Left kidney (tissue), 2 donors: ENCODE results near the gene DEPDC5. TPM values are rescaled to one million over a fixed set of nuclear protein-coding genes. Genes with fewer than 3 reads are reported as not detected.
"Not testable (repeated sequence)": the region's sequence is repeated elsewhere in the genome, so short reads cannot be mapped to it uniquely, and the experiment has no call there.

ENCODE experiments used
- DNase-seq: peaks from one replicate; pipeline ENCODE4 v3.0.0-alpha.2; 2013
- polyA plus RNA-seq: library from polyadenylated mRNA; unstranded; fragments of 120-200 nt; gene quantifications from one replicate; pipeline ENCODE4 v1.2.1, GENCODE V29; 2013; ENCODE audit not compliant: insufficient read length

DEPDC5 gene
- polyA plus RNA-seq, 1 donor: 22.1 TPM

GRCh38 chr22:31815383-31815814 is 61.6 kb downstream of the DEPDC5 start:
- not testable (repeated sequence) for DNase-seq

DNA sequence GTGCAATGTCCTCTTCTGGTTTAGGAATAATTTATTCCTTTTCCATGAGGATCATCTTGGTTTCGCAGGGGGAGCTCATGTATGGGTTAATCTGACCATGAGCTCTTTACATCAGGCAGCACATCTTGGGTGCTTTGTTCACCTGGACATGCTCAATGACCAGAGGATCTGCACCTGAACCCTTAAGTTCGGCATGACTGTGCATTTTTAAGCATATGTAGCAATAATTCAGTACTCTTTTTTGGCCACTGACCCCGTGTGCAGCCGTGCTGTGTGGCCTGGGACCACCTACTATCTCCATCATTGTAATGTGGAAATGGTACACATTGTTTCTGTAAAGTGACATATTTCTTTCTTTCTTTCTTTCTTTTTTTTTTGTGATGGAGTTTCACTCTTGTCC is 62.9 kb downstream of the DEPDC5 start:
- DNase-seq: no peak

- no peak for DNase-seq
Measured at GRCh38 chr22:31818481-31819392, 64.9 kb downstream of the DEPDC5 start.

DNA sequence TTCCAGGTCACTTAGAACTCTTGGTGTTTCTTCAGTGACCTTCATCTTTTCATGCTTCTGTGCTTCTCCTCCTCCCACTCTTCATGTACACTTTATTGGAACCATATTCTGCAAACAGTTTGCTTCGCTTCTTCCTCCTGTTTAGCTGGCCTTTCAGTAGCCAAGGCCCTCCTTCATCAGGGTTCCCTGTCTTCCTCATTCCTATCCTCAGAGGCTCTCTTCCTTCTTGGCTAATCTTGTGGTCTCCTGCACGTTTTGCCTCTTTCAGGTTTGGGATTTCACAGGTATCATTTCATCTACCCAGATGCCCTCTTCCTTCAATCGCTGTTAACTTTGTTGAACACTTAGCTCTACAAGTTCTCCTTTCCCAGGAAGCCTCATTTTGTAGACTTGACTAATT is 66.8 kb downstream of the DEPDC5 start:
- DNase-seq: no peak

- no peak for DNase-seq
Measured at GRCh38 chr22:31821572-31821971, 67.8 kb downstream of the DEPDC5 start.

DNA sequence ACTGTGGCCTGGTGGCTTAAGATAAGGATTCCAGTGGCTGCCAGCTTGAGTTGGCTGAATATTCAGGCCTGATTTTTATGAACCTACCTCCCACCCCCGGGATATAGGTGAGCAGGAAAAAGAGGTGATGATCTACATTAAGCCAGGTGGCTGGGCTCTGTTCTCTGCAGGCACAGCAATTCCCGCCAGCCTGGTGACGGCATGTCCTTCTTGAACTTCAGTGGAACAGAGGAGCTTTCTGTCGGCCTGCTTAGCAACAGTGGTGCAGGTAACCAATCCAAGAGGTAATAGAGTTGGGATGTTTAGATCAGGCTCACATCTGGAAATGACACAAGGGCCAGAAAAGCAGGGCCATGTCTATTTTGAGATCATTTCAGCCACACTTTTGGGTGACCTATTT is 68.7 kb downstream of the DEPDC5 start:
- DNase-seq: no peak

GRCh38 chr22:31825513-31825912 is 71.7 kb downstream of the DEPDC5 start:
- no peak for DNase-seq

- no peak for DNase-seq
Measured at GRCh38 chr22:31826443-31826842, 72.6 kb downstream of the DEPDC5 start.

GRCh38 chr22:31828739-31829138 is 74.9 kb downstream of the DEPDC5 start:
- no peak for DNase-seq

DNA sequence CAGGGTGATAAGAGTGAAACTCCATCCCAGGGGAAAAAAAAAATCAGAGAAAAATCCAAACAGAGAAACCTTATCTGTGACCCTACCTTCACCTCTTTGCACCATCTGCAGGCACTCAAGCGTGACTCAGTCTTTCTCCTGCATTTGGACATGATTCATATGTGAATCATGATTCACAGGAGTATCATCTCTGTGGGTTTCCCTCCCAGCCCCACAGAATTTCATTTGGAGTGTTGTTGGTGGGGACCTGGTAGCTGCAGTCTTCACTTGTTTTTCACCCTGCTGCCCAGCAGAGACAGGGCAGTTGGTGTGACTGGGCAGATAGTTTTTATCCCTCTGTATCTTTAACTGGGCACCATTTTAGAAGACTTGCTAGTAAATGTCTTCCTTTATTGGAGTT is 75.7 kb downstream of the DEPDC5 start:
- no peak for DNase-seq

GRCh38 chr22:31830721-31831070 is 76.9 kb downstream of the DEPDC5 start:
- DNase-seq: no peak

- DNase-seq: no peak
Measured at GRCh38 chr22:31833930-31834329, 80.1 kb downstream of the DEPDC5 start.

GRCh38 chr22:31836010-31836409 is 82.2 kb downstream of the DEPDC5 start:
- DNase-seq: no peak

- no peak for DNase-seq
Measured at GRCh38 chr22:31838917-31839316, 85.1 kb downstream of the DEPDC5 start.

DNA sequence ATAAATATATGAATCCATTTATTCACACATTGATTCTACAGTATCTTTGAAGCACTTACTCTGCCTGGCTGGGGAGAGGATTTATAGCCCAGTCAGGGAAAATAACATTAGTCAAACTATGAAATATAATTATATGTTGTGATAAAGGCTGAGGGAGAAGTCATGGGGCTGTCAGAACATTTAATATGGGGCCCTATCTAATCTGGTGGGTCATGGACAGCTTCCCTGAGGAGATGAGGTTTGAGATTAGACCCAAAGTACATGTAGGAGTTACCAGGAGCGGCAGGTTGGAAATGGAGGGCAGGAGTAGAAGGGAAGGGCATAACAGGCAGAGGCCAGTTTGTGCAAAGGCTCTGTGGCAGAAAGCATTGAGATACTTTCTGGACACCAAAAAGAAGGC is 86.2 kb downstream of the DEPDC5 start:
- DNase-seq: no peak

DNA sequence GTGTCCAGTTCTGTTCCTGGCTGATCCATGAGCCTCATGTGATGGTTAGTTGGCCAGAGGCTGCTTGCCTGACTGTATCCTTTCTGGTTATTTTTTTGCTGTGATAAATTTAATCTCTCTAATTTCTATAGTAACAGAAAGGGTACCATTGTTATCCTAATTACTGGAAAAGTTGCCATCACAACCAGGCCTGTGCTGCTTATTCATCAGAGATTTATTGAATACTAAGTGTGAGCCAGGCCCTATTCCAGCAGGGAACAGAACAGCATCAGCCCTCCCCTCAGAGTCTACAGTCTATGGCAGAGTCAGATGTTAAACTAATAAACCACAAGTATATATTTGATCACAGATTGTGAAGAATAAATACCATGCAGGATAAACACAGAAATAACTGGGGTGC is 86.8 kb downstream of the DEPDC5 start:
- no peak for DNase-seq

DNA sequence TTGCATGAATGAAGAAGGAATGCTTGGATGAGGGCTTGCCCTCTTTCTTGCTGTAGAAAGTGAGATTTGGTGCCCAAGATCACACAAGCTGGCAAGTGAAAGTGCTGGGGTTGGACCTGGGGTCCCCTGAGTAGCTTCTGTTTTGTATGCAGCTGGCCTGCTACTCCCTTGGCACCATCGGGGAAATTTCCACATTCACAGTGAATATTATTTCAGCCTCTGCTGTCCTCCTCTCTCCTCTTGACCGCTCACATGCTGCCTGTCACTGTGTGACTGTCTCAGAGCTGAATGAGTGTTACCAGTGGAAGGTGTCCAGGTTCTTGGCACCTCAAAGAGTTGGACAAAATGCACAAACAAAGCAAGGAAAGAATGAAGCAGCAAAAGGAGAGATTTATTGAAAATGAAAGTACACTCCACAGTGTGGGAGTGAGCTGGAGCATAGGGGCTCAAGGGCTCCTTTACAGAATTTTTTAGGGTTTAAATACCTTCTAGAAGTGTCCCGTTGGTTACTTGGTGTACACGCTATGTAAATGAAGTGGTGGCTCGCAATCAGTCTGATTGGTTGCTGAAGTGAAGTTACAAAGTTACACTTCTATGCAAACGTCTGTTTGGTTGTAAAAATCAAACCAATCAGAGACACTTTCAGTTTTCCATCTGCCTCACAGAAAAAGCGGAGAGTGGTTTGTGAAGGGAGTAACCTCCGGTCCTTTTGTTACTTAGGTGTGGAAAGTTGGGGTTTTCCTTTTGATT is 87.4 kb downstream of the DEPDC5 start:
- DNase-seq: no peak

DNA sequence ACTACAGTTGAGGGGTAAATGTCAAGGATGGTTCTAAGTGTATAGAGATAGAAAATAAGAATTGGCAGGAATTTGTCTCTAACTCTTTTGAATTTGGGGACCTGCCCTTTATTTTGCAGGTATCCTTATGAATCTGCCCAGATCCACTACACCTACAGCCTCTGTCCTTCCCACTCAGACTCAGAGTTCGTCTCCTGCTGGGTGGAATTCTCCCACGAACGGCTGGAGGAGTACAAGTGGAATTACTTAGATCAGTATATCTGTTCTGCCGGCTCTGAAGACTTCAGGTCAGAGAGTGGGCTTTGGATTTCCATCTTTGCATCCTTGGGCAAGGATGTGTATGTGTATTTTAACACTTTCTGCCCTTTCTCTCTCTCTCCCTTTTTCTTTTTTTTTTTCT is 89.7 kb downstream of the DEPDC5 start:
- no peak for DNase-seq

- no peak for DNase-seq
Measured at GRCh38 chr22:31844941-31845340, 91.1 kb downstream of the DEPDC5 start.

- DNase-seq: no peak
Measured at GRCh38 chr22:31846161-31847115, 92.6 kb downstream of the DEPDC5 start.

DNA sequence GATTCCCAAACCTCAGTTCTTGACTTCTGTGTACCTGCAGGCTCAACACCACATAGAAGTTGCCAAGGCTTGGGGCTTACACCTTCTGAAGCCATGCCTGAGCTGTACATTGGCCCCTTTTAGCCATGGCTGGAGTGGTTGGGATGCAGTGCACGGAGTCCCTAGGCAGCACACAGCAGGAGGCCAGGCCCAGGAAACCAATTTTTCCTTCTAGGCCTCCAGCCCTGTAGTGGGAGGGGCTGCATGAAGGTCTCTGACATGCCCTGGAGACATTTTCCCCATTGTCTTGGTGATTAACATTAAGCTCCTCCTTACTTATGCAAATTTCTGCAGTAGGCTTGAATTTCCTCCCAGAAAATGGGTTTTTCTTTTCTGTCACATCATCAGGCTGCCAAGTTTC is 94.6 kb downstream of the DEPDC5 start:
- no peak for DNase-seq

GRCh38 chr22:31850135-31850534 is 96.3 kb downstream of the DEPDC5 start:
- DNase-seq: no peak
